Ectodermal cell (in vitro differentiated cells): ENCODE measurements around the gene SCRN2.

ENCODE experiments used
- H3K27ac ChIP-seq: 2 replicates; pipeline ENCODE4 v1.7.0; 2013; ENCODE audit warnings: mild to moderate bottlenecking, low read depth, low read length; ENCODE audit not compliant: insufficient read depth, poor library complexity, severe bottlenecking
- H3K27me3 ChIP-seq: 2 replicates; pipeline ENCODE4 v1.7.0; 2013; ENCODE audit warnings: mild to moderate bottlenecking, low read length; ENCODE audit not compliant: insufficient read depth, control insufficient read depth, poor library complexity, severe bottlenecking
- H3K36me3 ChIP-seq: one replicate; pipeline ENCODE4 v1.7.0; 2013; ENCODE audit warnings: low read length; ENCODE audit not compliant: control insufficient read depth, insufficient read depth
- H3K4me1 ChIP-seq: one replicate; pipeline ENCODE4 v1.7.0; 2013; ENCODE audit warnings: low read length; ENCODE audit not compliant: control insufficient read depth, insufficient read depth
- H3K4me3 ChIP-seq: 2 replicates; pipeline ENCODE4 v1.7.0; 2013; ENCODE audit warnings: low read depth, low read length, control low read depth; ENCODE audit not compliant: insufficient read depth
- H3K9me3 ChIP-seq: 2 replicates; pipeline ENCODE4 v1.7.0; 2013; ENCODE audit warnings: mild to moderate bottlenecking, low read length, moderate library complexity; ENCODE audit not compliant: control insufficient read depth
- WGBS, 2 experiments: methylation state at CpG; one replicate each; pipeline ENCODE4 v1.1.7; 2013; ENCODE audit warnings: missing lambda C conversion rate in 2 of 2; 5-methylcytosine and 5-hydroxymethylcytosine counted together

Gene SCRN2

GRCh38 chr17:47804461-47804860 is 36.6 kb downstream of the SCRN2 start:
- Histone ChIP-seq H3K9me3 (no peaks in the 10 kb centered on the region), H3K36me3 (no peaks in the 10 kb centered on the region), H3K4me3 (no peak overlapping the region), H3K4me1 (no peaks in the 10 kb centered on the region), H3K27ac (no peak overlapping the region), H3K27me3 (peaks cover 6% of the 10 kb centered on the region)
- WGBS, 2 experiments: 72 to 79% methylated on average over 3 of the region's 3 CpGs

- no peak overlapping the region for H3K4me3 ChIP-seq
- H3K9me3 ChIP-seq: no peaks in the 10 kb centered on the region
- H3K4me1 ChIP-seq: no peaks in the 10 kb centered on the region
- no peaks in the 10 kb centered on the region for H3K36me3 ChIP-seq
- H3K27me3 ChIP-seq: peaks cover 6% of the 10 kb centered on the region
- WGBS, 2 experiments: 76 to 85% methylated on average over 6 of the region's 6 CpGs
- H3K27ac ChIP-seq: no peak overlapping the region
Observed at GRCh38 chr17:47803751-47804150, 37.3 kb downstream of the SCRN2 start.

- Histone ChIP-seq H3K4me1 (no peaks in the 10 kb centered on the region), H3K27me3 (peaks cover 6% of the 10 kb centered on the region), H3K27ac (no peak overlapping the region), H3K9me3 (no peaks in the 10 kb centered on the region), H3K4me3 (no peak overlapping the region), H3K36me3 (no peaks in the 10 kb centered on the region)
- WGBS, 2 experiments: 58 to 60% methylated on average over 5 of the region's 5 CpGs
Observed at GRCh38 chr17:47803201-47803600, 37.9 kb downstream of the SCRN2 start.

- 32 to 33% methylated on average over 9 of the region's 9 CpGs for WGBS, 2 experiments
- Histone ChIP-seq H3K9me3 (no peaks in the 10 kb centered on the region), H3K4me1 (no peaks in the 10 kb centered on the region), H3K27me3 (peaks cover 6% of the 10 kb centered on the region), H3K4me3 (no peak overlapping the region), H3K27ac (no peak overlapping the region), H3K36me3 (no peaks in the 10 kb centered on the region)
Observed at GRCh38 chr17:47802341-47803022, 38.6 kb downstream of the SCRN2 start.

GRCh38 chr17:47801906-47802305 is 39.2 kb downstream of the SCRN2 start:
- peaks cover 6% of the 10 kb centered on the region for H3K27me3 ChIP-seq
- H3K4me3 ChIP-seq: no peak overlapping the region
- no peaks in the 10 kb centered on the region for H3K36me3 ChIP-seq
- no peak overlapping the region for H3K27ac ChIP-seq
- no peaks in the 10 kb centered on the region for H3K4me1 ChIP-seq
- WGBS, 2 experiments: 42 to 50% methylated on average over 6 of the region's 6 CpGs
- H3K9me3 ChIP-seq: no peaks in the 10 kb centered on the region

- WGBS, 2 experiments: 72 to 77% methylated on average over 4 of the region's 4 CpGs
- H3K27ac ChIP-seq: no peak overlapping the region
- H3K27me3 ChIP-seq: peaks cover 6% of the 10 kb centered on the region
- no peak overlapping the region for H3K4me3 ChIP-seq
- H3K36me3 ChIP-seq: no peaks in the 10 kb centered on the region
- no peaks in the 10 kb centered on the region for H3K4me1 ChIP-seq
- H3K9me3 ChIP-seq: no peaks in the 10 kb centered on the region
Observed at GRCh38 chr17:47801176-47801765, 39.8 kb downstream of the SCRN2 start.

GRCh38 chr17:47800686-47801085 is 40.4 kb downstream of the SCRN2 start:
- Histone ChIP-seq H3K36me3 (no peaks in the 10 kb centered on the region), H3K9me3 (no peaks in the 10 kb centered on the region), H3K4me1 (no peaks in the 10 kb centered on the region), H3K27me3 (peaks cover 8% of the 10 kb centered on the region), H3K27ac (no peak overlapping the region), H3K4me3 (no peak overlapping the region)
- 82 to 85% methylated on average over 12 of the region's 12 CpGs for WGBS, 2 experiments

GRCh38 chr17:47797797-47798196 is 43.3 kb downstream of the SCRN2 start:
- Histone ChIP-seq H3K9me3 (no peaks in the 10 kb centered on the region), H3K27me3 (peaks cover 34% of the 10 kb centered on the region), H3K4me3 (no peak overlapping the region), H3K4me1 (no peaks in the 10 kb centered on the region), H3K27ac (no peak overlapping the region), H3K36me3 (no peaks in the 10 kb centered on the region)
- 57 to 66% methylated on average over 2 of the region's 2 CpGs for WGBS, 2 experiments

- Histone ChIP-seq H3K27ac (no peak overlapping the region), H3K9me3 (no peaks in the 10 kb centered on the region), H3K4me1 (no peaks in the 10 kb centered on the region), H3K27me3 (peaks cover 78% of the 10 kb centered on the region), H3K36me3 (no peaks in the 10 kb centered on the region), H3K4me3 (no peak overlapping the region)
- 64 to 66% methylated on average over 6 of the region's 6 CpGs for WGBS, 2 experiments
Observed at GRCh38 chr17:47792979-47793378, 48.1 kb downstream of the SCRN2 start.

- Histone ChIP-seq H3K4me3 (no peak overlapping the region), H3K4me1 (no peaks in the 10 kb centered on the region), H3K36me3 (no peaks in the 10 kb centered on the region), H3K27me3 (peaks cover 84% of the 10 kb centered on the region), H3K27ac (no peak overlapping the region), H3K9me3 (no peaks in the 10 kb centered on the region)
- 50 to 83% methylated on average over 1 of the region's 1 CpG for WGBS, 2 experiments
Observed at GRCh38 chr17:47792457-47792856, 48.6 kb downstream of the SCRN2 start.
